ENCODE data around the gene RFLNA.
A peak's percentile ranks its signal among the peaks of the same experiment; 100 is the strongest.
"Not testable (repeated sequence)": the region's sequence is repeated elsewhere in the genome, so short reads cannot be mapped to it uniquely, and the experiment has no call there.

The RFLNA gene

GRCh38 chr12:124321040-124321481 lies 26.2 kb downstream of the RFLNA start:
- ChIA-PET POLR2A (ENCODE audit: low non-redundant PET) (no interaction called here), CTCF (interaction anchor here (0.6 to 3.6 kb wide), 5 partner anchors 17 to 416 kb away, joined by 3 to 16 read pairs (median 3); no protein-coding TSS in a partner anchor)
- DNase-seq (ENCODE audit: low spot score), result peak; percentile 48
- TF ChIP-seq CTCF (conservative IDR thresholded peaks at IDR 0.05; ENCODE audit: low read depth), result peak; percentile 70
- H3K27ac ChIP-seq, result no peak overlapping the region

- CTCF ChIA-PET, result interaction anchor here (0.5 to 3.6 kb wide), 6 partner anchors 268 to 521 kb away, joined by 3 to 16 read pairs (median 4); no protein-coding TSS in a partner anchor
- no peak for DNase-seq (ENCODE audit: low spot score)
- no peak for TF ChIP-seq CTCF (conservative IDR thresholded peaks at IDR 0.05; ENCODE audit: low read depth)
- H3K27ac ChIP-seq, result peak overlapping the region; percentile 17; the same call in 1 of the 2 replicates
- POLR2A ChIA-PET (ENCODE audit: low non-redundant PET), result interaction anchor here (0.6 kb wide), 1 partner anchor 35 kb away, joined by 3 read pairs; no protein-coding TSS in a partner anchor
Observed at GRCh38 chr12:124321556-124322270, 26.8 kb downstream of the RFLNA start.

- no peak for TF ChIP-seq CTCF (conservative IDR thresholded peaks at IDR 0.05; ENCODE audit: low read depth)
- H3K27ac ChIP-seq, result peak overlapping the region; percentile 17; the same call in 1 of the 2 replicates
- CTCF ChIA-PET, result interaction anchor here (0.5 to 1.7 kb wide), 2 partner anchors 290 to 522 kb away, joined by 4 to 5 read pairs; no protein-coding TSS in a partner anchor
- POLR2A ChIA-PET (ENCODE audit: low non-redundant PET), result interaction anchor here (0.6 kb wide), 1 partner anchor 34 kb away, joined by 3 read pairs; no protein-coding TSS in a partner anchor
- DNase-seq (ENCODE audit: low spot score), result no peak
Observed at GRCh38 chr12:124322271-124322998, 27.5 kb downstream of the RFLNA start.

- DNase-seq (ENCODE audit: low spot score); POLR2A ChIA-PET (ENCODE audit: low non-redundant PET); H3K27ac ChIP-seq: not testable (repeated sequence)
- CTCF ChIA-PET, result interaction anchor here (1.7 kb wide), 1 partner anchor 290 kb away, joined by 5 read pairs; no protein-coding TSS in a partner anchor
Observed at GRCh38 chr12:124322999-124323328, 28.1 kb downstream of the RFLNA start.

GRCh38 chr12:124323771-124324530 lies 29.1 kb downstream of the RFLNA start:
- CTCF ChIA-PET, result no interaction called here
- H3K27ac ChIP-seq, result no peak overlapping the region
- POLR2A ChIA-PET (ENCODE audit: low non-redundant PET), result no interaction called here
- DNase-seq (ENCODE audit: low spot score), result no peak
- TF ChIP-seq CTCF (conservative IDR thresholded peaks at IDR 0.05; ENCODE audit: low read depth), result no peak

GRCh38 chr12:124324803-124325705 lies 30.2 kb downstream of the RFLNA start:
- no peak overlapping the region for H3K27ac ChIP-seq
- ChIA-PET CTCF (no interaction called here), POLR2A (ENCODE audit: low non-redundant PET) (no interaction called here)
- TF ChIP-seq CTCF (conservative IDR thresholded peaks at IDR 0.05; ENCODE audit: low read depth), result no peak
- DNase-seq (ENCODE audit: low spot score), result no peak
